HEK293T (cell line): ENCODE results near the gene SRSF10.

Source experiments
- ARNT ChIP-seq: fragments of 450-650 bp; IDR thresholded peaks from 2 replicates; pipeline ENCODE4 v1.6.1; 2017; ENCODE audit warnings: mild to moderate bottlenecking
- ELF4 ChIP-seq: fragments of 450-650 bp; IDR thresholded peaks from 2 replicates; pipeline ENCODE4 v1.6.1; 2017; ENCODE audit warnings: antibody characterized with exemption
- FOXK2 ChIP-seq: fragments of 450-650 bp; IDR thresholded peaks from 2 replicates; pipeline ENCODE4 v1.6.1; 2016; ENCODE audit warnings: mild to moderate bottlenecking
- SP1 ChIP-seq: fragments of 450-650 bp; IDR thresholded peaks from 2 replicates; pipeline ENCODE4 v1.6.1; 2017
- SUZ12 ChIP-seq: fragments of 450-650 bp; IDR thresholded peaks from 2 replicates; pipeline ENCODE4 v1.6.1; 2016; ENCODE audit warnings: mild to moderate bottlenecking
- TF ChIP-seq, protein P1 (sequence below): fragments of 450-650 bp; IDR thresholded peaks from 2 replicates; pipeline ENCODE4 v1.6.1; 2016

DNA sequence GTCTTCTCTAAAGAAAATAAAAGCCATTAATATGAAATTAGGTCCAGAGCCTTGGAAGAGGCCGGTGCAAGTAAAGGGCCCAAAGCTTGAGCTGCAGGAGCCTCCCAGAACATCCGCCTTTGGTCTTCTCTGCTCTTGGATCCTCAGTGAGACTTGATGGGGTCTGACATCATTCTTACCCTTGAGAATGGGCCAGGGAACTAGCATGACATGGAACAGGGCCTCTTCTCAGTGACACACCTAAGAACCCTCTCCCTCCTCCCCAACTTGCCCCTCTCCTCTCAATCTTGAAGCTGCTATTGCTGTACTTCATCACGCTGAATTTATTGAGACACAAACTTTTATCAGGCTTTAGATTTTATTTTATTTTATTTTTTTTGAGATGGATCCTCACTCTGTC is 40.3 kb upstream of the SRSF10 start:
- TF ChIP-seq FOXK2 (no peak), SP1 (no peak), ELF4 (no peak), SUZ12 (no peak), ARNT (no peak)
- TF ChIP-seq, protein P1, sequence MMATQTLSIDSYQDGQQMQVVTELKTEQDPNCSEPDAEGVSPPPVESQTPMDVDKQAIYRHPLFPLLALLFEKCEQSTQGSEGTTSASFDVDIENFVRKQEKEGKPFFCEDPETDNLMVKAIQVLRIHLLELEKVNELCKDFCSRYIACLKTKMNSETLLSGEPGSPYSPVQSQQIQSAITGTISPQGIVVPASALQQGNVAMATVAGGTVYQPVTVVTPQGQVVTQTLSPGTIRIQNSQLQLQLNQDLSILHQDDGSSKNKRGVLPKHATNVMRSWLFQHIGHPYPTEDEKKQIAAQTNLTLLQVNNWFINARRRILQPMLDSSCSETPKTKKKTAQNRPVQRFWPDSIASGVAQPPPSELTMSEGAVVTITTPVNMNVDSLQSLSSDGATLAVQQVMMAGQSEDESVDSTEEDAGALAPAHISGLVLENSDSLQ, result no peak
